ENCODE results near the gene NSUN3.

- no peak for TF ChIP-seq CTCF (IDR thresholded peaks at IDR 0.05)
- no peak for TF ChIP-seq POLR2A (IDR thresholded peaks at IDR 0.05)
Measured at GRCh38 chr3:94127115-94127514, 64.3 kb downstream of the NSUN3 start.

All from adrenal gland (tissue), 5 donors.